NOMO-1 (cell line): ENCODE results near the gene HCN2.
"Not testable (repeated sequence)": the region's sequence is repeated elsewhere in the genome, so short reads cannot be mapped to it uniquely, and the experiment has no call there.

Source experiments
- DNase-seq, 2 experiments: peaks; one replicate each; lab custom pipeline; 2025; ENCODE audit not compliant: unreplicated experiment in 2 of 2; lab: John Stamatoyannopoulos, UW

Gene HCN2

DNA sequence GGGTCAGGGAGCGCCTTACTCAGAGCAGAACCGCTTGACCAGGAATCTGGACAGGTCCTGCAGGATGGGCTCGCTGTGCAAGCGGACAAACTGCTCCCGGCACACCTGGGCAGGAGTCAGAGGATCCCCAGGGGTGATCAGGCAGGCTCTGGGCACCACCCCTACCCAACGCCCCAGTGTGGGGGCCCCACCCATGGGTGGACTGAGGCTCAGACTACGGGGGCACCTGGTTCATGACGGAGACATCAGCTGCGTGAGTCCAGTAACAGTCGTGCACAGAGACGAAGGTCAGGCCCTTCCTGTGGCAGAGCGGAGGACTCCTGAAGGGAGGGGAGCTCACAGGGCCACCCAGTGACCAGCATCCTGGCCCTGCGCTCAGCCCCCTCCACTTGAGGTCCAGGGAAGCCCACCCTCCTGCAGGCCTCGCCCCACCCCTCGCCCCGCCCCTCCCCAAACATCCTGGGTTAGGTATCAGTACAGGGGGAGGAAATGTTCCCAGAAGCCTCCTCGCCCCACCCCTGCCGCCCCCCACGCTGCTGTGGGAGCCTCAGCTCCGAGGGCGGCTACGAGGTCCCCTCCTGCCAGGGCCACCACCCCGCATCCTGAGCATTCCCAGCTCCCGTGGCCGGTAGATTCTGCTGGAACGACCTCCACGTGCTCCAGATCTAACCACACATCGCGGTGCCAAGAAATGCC is 28.0 kb downstream of the HCN2 start:
- DNase-seq = no peak

DNA sequence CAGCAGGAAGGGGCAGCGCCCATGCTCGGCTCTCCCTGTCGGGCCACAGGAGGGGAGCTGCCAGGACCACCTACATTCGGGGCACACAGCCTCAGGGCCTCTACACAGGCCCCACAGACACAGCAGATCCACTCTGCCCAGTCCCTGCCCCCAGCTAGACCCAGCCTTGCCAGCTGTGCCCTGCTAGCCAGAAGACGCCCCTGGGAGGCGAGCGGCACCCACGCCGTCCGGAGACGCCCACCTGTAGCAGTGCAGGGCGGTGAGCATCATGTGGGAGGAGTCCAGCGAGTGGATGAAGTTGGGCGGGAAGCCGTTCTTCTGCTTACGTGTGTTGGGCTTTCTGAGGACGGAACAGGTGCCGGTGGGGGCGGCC is 28.6 kb downstream of the HCN2 start:
- no peak for DNase-seq

DNA sequence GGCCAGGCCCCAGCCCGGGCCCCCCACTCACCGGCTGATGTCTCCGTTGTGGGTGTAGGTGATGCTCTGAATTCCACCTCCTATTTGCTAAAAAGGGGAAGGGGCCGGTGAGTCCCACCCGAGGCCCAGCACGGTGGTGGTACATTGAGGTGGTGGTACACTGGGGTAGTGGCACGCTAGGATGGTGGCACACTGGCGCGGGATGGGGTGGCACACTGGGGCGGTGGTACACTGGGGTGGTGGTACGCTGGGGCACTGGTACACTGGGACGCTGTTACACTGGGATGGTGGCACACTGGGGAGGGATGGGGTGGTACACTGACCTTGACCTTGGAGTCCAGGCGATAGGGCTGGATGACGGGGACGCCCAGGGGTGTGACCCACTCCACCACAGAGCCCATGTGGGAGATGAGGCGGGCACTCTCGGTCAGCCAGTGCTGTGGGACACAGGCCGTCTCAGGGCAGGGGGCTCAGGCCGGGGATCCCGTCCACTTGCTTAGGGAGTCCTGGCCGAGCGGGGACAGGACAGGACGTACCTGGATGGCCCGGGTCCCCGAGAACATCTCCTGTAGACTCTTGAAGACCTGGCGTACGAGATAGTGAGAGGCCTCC is 29.1 kb downstream of the HCN2 start:
- no peak for DNase-seq

DNA sequence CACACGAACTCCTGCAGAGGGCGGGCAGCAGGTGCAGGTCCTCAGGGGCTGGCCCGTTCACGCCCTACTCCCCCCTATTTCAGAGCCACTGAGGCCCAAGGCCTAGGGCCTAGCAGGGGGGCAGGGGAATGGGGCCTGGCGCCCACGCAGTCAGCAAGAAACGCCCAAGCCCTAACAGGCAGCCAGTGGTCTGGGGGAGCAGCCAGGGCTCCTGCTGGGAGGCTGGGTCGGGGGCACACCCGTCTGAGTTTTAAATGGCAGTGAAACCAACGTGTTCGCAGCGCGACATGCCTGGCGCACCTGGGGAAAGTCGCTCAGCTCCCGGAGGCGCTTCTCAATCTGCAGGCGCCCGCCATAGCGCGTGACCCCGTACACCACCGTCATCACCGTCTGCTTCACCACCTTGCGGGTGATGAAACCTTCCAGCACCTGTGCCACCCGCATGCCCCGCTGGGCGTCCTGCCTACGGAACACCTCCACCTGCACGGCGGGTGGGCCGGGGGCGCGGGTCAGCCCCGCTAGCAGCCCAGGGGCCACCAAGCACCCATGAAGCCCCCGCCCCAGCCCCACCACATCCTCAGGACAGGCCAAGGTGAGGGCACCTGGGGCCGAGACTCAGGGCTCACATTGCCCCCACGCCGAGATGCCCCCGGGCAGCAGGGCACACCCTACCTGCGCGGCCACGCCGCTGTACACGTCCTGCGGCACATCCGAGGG is 29.8 kb downstream of the HCN2 start:
- no peak for DNase-seq

DNA sequence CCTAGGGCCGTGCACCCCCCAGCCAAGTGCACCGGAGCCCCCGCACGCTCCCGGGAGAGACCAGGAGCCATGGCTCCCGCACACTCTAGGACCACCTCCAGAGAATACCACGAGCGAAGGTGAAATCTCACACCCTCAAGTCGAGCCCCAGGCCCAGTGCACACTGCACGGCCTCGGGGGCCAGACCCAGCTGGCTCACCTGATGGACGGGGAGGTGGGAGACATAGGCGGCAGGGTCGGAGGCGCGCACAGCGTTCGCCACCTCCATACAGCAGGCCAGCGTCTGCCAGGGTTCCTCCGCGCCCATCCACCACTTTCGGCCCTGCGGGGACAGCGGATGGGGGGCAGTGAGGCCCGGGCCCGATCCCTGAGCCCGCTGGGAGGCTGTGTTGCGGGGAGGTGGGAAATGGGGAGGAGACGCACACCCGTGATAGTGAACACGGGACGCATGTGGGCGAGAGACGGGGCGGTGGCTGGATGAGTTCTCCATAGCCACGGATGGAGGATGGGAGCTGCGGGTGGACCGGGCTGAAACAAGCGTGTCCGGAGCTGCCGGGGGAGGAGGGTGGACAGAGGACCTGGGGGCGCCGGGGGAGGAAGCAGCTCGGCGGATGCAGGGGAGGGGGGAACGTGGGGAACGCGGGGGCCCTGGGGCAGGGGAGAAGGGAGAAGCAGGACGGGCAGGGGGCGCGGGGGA is 30.6 kb downstream of the HCN2 start:
- DNase-seq = no peak

DNA sequence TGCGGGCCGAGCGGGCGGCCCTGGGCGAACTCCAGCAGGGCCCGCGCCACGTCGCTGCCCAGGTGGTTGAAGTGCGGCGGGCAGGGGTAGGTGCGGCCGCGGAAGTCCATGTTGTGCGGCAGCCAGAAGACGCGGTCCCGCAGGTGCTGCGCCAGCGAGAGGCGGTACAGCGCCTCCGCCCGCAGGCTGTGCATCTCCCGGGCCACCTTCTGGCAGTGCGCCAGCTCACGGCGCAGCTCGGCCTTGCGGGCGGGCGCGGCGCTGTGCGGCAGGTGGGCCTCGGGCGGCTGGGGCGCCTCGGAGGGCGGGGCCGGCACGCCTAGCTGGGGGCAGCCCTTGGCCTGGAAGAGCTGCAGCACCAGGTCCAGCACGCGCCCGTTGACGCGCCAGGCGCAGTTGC is 31.5 kb downstream of the HCN2 start:
- DNase-seq = not testable (repeated sequence)

DNA sequence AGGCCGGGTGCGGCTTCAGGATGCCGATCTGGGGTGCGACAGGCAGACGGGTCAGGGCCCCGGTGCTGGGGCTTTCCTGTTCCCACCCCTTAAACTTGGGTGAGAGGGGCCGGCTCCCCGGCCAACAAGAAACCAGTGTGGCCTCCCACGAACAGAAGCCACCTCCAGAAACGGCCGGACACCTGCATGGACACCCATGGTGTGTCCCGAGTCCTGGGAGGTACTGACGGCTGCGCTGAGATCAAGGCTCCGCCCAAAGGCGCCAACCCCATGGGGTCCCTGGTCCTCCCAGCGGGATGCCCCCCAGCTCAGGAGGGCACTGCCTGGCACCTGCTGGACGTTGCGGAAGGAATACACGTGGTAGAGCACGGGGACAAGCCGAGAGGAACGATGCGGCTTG is 32.1 kb downstream of the HCN2 start:
- DNase-seq = no peak

DNA sequence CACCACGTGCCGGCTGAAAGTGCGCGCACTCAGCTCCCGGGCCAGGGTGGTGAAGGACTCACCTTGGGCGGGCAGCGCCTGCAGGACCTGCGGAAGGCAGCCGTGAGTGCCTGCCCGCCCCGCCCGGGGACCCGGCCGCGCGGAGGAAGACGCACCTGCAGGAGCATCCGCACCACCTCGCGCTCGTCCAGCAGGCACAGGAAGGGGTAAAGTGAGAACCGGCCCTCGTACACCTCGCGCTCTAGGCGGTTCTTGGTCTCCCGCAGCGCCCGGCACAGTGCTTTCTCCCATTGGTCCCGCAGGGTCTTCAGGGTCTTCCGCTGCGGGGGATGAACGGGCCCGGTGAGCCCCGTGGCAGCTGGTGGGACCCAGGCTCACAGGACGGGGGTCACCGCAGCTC is 33.0 kb downstream of the HCN2 start:
- no peak for DNase-seq

DNA sequence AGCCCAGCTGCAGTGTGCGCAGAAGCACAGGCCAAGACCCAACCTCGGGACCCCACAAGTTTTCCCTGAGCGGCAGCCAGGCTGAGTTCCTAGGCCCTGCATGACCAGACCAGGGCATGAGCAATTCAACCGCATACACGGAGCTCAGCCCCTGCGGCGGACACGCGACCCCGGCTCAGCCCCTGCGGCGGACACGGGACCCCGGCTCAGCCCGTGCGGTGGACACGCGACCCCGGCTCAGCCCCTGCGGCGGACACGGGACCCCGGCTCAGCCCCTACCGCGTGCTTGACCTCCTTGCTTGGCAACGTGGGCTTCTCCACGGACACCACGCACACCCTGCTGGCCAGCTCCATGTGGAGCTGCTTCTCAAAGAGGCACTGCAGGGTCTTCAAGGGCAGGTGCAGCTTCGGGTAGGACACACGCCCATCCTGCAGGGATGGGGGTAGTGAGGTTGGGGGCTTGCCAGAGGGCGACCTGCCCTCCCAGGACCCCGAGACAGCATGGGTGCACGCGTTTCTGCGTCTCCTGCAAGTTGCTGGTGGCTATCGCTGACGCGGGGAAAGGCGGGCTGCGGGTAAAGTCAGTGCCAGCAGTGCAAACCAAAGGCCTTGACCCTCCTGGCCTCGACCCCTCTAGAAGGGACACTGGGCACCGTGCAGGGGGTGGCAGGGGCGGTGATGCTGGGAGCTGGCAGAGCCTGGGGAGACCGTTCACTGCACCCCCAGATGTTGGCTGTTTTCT is 33.7 kb downstream of the HCN2 start:
- no peak for DNase-seq

DNA sequence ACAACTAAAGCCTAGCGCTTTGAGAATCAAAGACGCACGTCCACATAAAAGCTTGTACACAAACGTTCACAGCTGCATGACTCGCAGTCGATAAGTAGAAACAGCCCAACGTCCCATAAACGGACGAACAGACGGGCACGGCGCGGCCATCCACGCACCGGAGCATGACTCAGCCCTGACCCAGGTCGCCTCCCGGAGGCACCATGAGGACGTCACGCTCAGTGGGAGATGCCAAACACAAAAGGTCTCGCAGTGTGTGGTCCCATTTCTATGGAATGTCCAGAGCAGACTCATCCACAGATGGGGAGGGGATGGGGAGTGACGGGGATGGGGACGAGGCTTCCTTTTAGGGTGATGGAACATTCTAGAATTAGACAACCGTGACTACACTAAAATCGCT is 34.3 kb downstream of the HCN2 start:
- no peak for DNase-seq

DNA sequence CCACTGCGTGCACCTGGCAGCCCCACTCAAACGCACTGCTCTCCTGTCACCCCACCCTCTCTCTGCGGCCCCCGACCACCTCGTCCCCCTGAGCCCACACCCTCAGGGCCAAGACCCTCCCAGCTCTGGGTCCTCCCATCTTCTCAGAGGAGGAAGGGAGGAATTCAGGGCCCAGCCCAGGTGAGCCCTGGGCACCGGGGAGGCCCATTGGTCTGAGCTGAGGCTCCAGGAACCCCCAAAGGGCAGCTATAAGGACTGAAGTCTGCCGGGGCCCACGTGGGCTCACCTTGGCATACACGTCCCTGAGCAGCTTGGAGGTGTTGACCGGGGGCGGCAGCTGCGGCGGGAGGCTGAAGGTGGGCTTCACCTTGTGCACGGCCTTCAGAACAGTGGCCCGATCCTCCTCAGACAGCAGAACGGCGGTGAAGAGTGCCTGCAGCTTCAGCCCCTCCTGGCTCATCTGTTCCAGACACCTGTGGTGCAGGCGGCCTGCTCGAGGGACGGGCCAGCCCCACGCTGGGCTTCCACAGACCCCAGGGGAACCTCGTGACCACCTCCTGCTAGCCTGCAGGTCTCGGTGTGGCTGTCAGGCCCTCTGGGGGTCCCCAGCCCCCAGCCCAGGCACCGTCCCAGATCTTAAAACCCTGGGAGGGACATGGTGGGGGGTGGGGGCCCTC is 34.9 kb downstream of the HCN2 start:
- DNase-seq = no peak

DNA sequence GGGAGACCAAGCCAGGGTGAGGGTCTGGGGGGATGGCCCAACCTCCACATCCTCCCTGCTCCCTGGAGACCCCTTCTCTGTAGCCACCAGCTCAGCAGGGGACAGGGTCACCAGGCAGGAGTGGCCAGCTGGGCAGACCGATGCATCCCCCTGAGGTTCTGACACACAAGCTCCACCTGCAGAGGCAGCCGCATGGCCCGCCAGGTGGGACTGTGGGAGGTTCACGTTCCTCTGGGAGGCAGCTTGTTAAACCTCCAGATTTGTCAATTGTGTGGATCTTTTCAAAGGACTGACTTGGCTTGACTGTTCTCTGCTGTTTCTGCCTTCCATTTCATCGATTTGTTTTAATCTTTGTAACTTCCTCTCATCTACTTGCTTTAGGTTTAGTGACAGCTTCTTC is 35.6 kb downstream of the HCN2 start:
- no peak for DNase-seq

DNA sequence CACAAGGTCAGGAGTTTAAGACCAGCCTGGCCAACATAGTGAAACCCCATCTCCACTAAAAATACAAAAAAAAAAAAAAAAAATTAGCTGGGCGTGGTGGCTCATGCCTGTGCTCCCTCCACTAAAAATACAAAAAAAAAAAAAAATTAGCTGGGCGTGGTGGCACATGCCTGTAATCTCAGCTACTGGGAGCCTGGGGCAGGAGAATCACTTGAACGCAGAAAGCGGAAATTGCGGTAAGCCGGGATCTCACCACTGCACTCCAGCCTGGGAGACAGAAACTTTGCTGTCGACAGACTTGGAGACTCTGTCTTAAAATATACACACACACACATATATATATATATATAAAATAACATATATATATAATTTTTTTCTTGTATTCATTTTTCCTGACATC is 36.9 kb downstream of the HCN2 start:
- DNase-seq = not testable (repeated sequence)

DNA sequence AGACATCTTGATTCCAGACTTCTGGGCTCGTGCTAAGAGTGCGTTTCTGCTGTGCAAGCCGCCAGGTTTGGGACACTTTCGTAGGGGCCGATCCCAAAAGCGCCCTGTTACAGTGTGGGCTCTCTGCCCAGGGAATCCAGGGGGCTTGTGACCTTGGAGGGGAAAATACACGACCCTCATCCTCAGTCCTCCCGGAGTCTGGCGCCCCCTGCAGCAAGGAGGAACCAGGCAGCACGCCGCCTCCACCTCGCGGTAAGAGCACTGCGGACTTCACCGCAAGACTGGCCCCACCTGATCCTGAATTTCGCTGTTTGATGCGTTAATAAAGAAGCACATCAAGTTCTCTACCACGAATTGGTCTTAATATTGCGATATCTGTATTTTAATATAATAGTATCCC is 38.5 kb downstream of the HCN2 start:
- no peak for DNase-seq

DNA sequence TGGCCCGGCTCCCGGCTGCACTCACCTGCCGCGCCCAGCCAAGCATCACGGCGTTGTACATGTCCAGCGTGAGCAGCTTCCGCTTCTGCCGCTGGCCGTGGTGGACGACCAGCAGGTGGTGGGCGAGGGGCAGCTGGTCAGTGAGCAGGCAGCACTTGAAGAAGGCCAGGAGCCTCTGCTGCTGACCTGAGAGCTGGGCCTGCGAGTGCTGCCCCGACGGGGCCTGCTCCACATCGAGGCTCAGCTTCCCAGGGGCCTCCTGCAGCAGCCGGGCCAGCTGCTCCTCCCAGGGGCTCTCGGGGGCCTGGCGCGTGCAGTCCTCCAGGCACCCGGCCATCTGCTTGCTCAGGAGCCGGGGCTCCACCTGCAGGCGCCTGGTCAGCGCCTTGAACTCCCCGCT is 39.8 kb downstream of the HCN2 start:
- not testable (repeated sequence) for DNase-seq

DNA sequence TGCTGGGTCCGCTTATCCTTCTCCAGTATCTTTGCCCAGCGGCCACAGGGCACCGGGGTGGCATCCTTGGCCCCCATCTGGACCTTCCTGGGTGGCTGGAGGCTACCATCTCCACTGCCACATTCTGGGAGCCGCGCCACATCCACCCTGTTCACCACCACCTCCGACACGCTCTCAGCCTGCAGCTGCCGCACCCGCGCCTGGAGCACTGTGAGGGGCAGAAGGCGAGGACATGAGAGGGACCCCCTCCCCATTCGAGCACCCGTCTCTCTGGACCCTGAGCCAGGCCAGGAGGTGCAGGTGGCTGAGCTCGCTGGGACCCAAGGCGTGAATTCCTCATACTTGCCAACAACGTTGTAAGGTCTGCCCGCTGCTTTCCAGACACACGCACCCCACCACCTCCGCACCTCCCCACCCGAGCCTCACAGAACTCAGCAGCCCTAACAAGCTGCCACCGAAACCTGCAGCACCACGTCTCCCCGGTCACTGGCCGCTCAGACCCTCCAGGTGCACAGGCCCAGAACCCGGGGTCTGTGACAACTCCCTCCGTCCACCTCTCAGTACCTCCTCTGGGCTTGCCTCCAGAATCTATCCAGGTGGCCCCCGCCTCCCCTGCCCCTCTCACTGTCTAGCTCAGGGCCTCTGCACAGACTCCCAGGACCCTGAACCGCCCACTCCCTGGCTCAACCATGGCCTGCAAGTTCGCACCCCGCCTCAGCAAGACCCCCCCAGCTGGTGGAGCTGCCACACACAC is 40.5 kb downstream of the HCN2 start:
- no peak for DNase-seq

DNA sequence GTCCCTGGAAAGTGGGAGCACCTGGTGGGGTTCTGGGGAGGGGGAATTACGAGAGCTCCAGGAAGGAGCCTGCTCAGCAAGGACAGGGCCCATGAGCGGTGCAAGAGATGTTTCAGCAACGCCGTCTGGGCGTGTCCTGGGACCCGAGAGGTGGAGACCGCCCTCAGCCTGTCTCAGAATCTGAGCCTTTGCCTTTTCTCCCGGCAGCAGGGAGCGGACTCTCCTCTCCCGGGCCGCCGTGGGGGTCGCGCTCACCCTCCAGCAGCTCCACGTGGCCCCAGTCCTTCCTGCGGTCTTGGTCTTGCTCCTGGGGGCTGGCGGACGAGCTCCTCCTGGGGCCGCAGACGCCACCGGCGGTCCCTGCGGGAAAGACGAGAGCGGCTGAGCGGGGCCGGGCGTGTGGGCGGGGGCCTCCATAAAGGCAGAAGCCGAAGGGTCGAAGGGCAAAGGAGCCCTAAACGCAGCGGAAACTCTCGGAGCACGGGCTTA is 42.9 kb downstream of the HCN2 start:
- peak; percentile 27 to 51 for DNase-seq

DNA sequence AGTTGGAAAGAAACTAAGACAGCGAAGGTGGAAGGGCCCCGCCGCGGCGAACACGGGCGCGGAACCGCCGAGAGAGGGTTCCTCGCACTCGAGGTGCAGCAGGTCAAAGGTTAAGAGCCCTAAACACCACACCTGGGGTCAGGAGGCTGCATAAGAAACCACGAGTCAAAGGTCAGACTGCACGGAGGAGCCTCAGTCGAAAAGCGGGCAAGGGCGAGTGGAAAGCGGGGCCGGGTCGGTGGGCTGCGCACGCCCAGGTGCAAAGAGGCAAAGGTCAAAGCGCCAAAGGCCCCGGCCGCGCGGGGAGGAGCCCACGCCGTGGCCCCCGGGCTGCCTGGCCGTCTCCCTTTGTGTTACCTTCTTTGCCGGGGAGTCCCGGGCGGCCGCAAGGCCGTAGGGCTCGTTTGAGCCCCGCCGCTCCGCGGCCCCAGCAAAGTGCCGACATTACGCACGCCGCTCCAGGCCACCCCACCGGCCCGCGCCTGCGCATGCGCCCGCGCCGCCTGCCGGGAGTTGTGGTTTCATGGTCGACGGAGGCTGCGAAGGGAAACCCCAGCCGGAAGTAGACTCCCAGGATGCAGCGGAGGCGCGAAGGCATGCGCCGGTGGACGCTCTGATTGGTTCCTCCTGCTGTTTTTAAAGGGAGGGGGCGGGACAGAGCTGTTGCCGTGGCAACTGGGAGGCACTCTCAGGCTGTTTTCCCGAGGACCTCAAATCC is 43.5 kb downstream of the HCN2 start, which contains the start of gene POLRMT:
Gene POLRMT (minus strand): TSS at position 470 of the 718 bp plus-strand sequence. CDS start 25 bp downstream, at position 445.
- DNase-seq = peak; percentile 93 to 94
